ENCODE results near the gene TTLL10.

- TF ChIP-seq, protein P1, sequence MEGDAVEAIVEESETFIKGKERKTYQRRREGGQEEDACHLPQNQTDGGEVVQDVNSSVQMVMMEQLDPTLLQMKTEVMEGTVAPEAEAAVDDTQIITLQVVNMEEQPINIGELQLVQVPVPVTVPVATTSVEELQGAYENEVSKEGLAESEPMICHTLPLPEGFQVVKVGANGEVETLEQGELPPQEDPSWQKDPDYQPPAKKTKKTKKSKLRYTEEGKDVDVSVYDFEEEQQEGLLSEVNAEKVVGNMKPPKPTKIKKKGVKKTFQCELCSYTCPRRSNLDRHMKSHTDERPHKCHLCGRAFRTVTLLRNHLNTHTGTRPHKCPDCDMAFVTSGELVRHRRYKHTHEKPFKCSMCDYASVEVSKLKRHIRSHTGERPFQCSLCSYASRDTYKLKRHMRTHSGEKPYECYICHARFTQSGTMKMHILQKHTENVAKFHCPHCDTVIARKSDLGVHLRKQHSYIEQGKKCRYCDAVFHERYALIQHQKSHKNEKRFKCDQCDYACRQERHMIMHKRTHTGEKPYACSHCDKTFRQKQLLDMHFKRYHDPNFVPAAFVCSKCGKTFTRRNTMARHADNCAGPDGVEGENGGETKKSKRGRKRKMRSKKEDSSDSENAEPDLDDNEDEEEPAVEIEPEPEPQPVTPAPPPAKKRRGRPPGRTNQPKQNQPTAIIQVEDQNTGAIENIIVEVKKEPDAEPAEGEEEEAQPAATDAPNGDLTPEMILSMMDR (conservative IDR thresholded peaks at IDR 0.05; ENCODE audit: low read length), result no peak
- TF ChIP-seq EZH2phosphoT487 (IDR thresholded peaks at IDR 0.05; ENCODE audit: borderline replicate concordance), result no peak
Measured at GRCh38 chr1:1173061-1173792, 453 bp upstream of the TTLL10 start.

Measured in Loucy (cell line).